Stomach smooth muscle (tissue), 2 donors: ENCODE measurements around the gene CCNK.

Experiments
- H3K27ac ChIP-seq: one replicate; pipeline ENCODE4 v1.7.0; 2013; ENCODE audit warnings: mild to moderate bottlenecking, low read length, inconsistent platforms
- H3K27me3 ChIP-seq, 2 donors: one replicate each; pipeline ENCODE4 v1.7.0; 2013; ENCODE audit warnings: low read length in 2 of 2; ENCODE audit not compliant: insufficient read depth in 2 of 2, control insufficient read depth in 1 of 2
- H3K36me3 ChIP-seq, 2 donors: one replicate each; pipeline ENCODE4 v1.7.0; 2013; ENCODE audit warnings: low read length in 2 of 2; ENCODE audit not compliant: control insufficient read depth in 2 of 2, insufficient read depth in 2 of 2
- H3K4me1 ChIP-seq: one replicate; pipeline ENCODE4 v1.7.0; 2013; ENCODE audit warnings: low read length; ENCODE audit not compliant: control insufficient read depth, insufficient read depth
- H3K4me3 ChIP-seq, 2 donors: one replicate each; pipeline ENCODE4 v1.7.0; 2013; ENCODE audit warnings: low read length in 2 of 2
- H3K9ac ChIP-seq, 2 donors: one replicate each; pipeline ENCODE4 v1.7.0; 2013; ENCODE audit warnings: low read length in 2 of 2, mild to moderate bottlenecking in 1 of 2
- H3K9me3 ChIP-seq, 2 donors: one replicate each; pipeline ENCODE4 v1.7.0; 2013; ENCODE audit warnings: low read length in 2 of 2; ENCODE audit not compliant: control insufficient read depth in 2 of 2
- donor health status: healthy.
- donor health status: Pancreatic carcinoma.

The CCNK gene

DNA sequence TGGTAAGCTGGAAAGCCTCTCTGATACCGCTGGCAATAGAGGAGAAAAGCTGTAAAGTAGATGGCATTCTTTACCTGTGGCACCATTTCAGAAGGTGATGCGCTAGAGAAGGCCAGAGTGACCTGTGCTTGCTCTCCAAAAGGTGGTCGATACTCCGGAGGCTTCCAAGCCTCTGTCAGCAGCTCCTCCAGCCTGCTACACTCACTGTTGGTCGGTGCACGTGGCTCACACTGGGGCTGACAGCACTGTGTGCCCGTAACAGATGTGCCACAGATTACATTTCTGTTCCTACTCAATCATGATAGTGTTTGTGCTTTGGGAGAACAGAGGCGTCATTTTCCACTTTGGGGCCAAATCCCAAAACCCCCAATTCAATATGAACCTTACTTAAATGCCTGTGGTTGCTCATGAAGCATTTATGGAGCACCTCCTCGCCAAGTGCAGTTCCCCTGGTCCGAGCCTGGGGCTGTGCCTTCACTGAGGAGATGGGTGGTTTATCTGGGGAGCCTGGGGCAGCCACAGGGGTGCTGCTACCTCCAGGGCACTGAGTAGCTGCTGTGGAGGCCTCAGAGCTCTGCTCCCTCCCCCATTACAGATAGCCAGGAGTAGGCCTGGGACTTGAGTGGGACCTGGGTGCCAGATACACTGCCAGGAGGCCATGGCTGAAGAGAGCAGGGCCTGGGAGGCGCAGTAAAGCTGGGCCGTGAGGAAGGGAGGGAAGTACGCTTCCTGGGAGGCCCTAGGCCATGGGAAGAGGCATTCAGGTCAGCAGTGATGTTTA is 26.8 kb downstream of the CCNK start:
- H3K9ac ChIP-seq: no peak overlapping the region
- peak overlapping the region; percentile 31 for H3K27ac ChIP-seq
- peaks cover 23% of the 10 kb centered on the region for H3K4me1 ChIP-seq
- H3K4me3 ChIP-seq: no peak overlapping the region
- peaks cover 53% of the 10 kb centered on the region in 2 donors for H3K36me3 ChIP-seq
- no peaks in the 10 kb centered on the region for H3K9me3 ChIP-seq
- no peaks in the 10 kb centered on the region for H3K27me3 ChIP-seq

DNA sequence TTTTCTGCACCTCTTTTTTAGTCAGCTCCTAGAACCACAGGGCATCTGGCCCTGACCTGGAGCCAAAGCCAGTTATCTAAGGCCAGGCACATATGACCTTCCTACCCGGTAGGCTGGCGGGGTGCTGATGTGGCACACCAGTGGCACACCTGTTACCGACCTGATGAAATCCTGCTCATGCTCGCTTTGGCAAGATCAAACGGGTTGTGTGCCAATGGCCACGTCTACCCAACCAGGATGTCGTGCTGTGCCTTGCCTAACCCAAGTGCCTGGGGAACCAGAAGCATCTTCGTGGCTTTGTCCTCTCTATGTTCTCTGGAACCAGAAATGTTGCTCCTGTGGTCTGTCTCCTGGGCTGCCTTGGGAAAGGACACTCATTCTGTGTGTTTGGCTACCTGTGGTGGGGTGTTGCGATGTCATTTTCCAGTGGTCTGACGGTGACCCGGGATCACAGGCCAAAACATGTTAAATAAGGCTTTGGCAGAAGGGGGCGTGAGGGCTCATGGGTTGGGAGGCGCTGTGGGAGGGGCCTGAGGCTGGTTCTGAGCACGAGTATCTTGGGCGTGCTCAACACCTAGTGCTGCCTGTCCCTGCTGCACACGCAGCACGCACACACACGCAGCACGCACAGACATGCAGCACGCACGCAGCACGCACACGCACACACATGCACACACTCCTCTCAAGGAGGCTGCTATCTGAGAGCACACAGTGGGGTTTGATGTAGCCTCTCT is 27.9 kb downstream of the CCNK start:
- Histone ChIP-seq H3K27ac (peak overlapping the region; percentile 31), H3K9ac (no peak overlapping the region), H3K9me3 (no peaks in the 10 kb centered on the region), H3K4me1 (peaks cover 26% of the 10 kb centered on the region), H3K36me3 (peaks cover 52 to 57% of the 10 kb centered on the region in 2 donors), H3K4me3 (no peak overlapping the region), H3K27me3 (no peaks in the 10 kb centered on the region)

DNA sequence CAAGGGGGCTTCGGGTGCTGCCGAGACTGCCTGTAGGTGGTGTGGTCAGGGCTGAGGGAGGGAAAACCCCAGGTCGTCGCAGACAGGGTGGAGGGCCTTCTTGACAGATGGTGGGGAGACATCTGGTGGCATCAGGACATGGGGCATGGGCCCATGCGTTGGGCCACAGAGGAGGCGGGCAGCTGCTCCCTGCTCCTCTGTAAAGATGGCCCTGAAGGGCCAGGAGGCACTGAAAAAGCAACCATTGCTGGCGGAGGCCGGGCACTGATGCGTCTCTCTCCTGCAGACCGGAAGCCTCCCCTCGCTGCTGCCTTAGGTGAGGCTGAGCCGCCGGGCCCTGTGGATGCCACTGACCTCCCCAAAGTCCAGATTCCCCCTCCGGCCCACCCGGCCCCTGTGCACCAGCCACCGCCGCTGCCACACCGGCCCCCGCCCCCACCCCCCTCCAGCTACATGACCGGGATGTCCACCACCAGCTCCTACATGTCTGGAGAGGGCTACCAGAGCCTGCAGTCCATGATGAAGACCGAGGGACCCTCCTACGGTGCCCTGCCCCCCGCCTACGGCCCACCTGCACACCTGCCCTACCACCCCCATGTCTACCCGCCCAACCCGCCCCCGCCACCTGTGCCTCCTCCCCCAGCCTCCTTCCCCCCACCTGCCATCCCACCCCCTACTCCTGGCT is 28.8 kb downstream of the CCNK start:
- Histone ChIP-seq H3K4me1 (peaks cover 26% of the 10 kb centered on the region), H3K27me3 (no peaks in the 10 kb centered on the region), H3K9ac (no peak overlapping the region), H3K4me3 (no peak overlapping the region), H3K9me3 (no peaks in the 10 kb centered on the region), H3K36me3 (peaks cover 48 to 57% of the 10 kb centered on the region in 2 donors), H3K27ac (no peak overlapping the region)

DNA sequence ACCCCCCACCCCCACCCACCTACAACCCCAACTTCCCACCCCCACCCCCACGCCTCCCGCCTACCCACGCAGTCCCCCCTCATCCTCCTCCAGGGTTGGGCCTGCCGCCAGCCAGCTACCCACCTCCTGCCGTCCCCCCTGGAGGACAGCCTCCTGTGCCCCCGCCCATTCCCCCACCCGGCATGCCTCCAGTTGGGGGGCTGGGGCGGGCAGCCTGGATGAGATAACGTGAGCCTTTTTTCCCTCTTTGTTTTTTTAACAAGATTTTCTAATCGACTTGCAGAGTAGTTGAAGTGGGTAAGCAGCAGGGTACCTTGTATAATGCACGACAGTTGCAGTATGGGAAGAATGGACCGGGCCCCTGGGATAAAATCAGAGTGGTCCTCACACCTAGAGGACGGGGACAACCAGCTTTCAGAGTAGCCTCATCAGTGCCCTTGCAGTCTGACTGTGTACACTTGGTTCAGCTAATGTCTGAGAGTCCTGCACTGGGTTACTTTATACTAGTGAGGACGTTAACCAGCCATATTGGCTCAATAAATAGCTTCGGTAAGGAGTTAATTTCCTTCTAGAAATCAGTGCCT is 29.4 kb downstream of the CCNK start:
- Histone ChIP-seq H3K4me1 (peaks cover 26% of the 10 kb centered on the region), H3K36me3 (peaks cover 46 to 51% of the 10 kb centered on the region in 2 donors), H3K9ac (no peak overlapping the region), H3K4me3 (no peak overlapping the region), H3K27ac (peak overlapping the region; percentile 60), H3K9me3 (no peaks in the 10 kb centered on the region), H3K27me3 (no peaks in the 10 kb centered on the region)

DNA sequence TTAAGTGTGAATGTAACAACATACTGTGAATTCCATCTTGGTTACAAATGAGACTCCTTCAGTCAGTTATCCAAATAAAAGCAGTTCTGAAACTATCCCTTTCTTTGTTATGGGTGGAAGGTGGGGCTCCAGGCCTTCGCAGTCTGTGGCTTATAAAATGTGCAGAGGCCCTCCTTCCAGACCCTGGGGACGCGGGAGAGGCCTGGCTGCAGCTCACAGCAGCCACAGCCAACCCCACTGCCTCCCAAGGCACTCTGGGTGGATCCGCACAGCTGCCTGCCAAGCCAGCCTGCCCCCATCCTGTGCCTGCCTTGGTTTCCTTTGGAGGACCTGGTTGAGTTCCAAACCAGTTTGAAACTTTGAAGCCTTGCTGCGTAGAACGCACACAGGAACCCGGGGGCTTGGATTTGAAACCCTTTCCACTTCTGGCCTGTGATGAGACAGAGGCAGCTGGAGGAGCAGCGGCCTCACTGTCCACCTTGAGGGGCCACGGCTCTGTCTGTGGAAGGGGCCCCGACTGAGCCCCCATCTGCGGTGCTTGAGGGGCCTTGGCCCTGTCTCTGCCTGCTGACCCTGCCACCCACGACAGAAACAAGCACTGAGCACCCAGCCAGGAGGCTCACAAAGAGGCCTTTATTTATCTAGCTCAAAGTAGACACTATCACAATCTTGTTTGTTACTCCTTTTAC is 30.4 kb downstream of the CCNK start:
- peaks cover 26% of the 10 kb centered on the region for H3K4me1 ChIP-seq
- peak overlapping the region in 1 of 2 donors; percentile 35 for H3K4me3 ChIP-seq
- H3K36me3 ChIP-seq: peaks cover 37 to 42% of the 10 kb centered on the region in 2 donors
- no peaks in the 10 kb centered on the region for H3K27me3 ChIP-seq
- peak overlapping the region in 1 of 2 donors; percentile 42 for H3K9ac ChIP-seq
- peak overlapping the region; percentile 84 for H3K27ac ChIP-seq
- no peaks in the 10 kb centered on the region for H3K9me3 ChIP-seq

DNA sequence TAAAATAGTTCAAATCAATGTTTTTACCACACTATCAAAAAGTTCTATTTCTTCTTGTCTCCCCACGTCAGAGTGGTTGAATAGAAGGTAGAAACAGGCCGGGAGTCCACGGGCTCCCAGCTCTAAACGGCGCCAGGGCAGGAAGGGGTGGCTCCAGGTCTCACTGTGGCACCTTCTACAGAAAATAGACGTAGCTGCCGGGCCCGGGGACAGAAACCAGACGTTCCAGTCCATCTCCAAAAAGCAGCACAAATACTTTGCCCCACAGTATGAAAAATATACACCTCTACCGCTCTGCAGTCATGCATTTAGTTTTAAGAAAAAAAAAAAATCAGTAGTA is 30.9 kb downstream of the CCNK start:
- no peak overlapping the region for H3K4me3 ChIP-seq
- peaks cover 26% of the 10 kb centered on the region for H3K4me1 ChIP-seq
- peaks cover 32 to 38% of the 10 kb centered on the region in 2 donors for H3K36me3 ChIP-seq
- H3K9me3 ChIP-seq: no peaks in the 10 kb centered on the region
- no peaks in the 10 kb centered on the region for H3K27me3 ChIP-seq
- H3K27ac ChIP-seq: peak overlapping the region; percentile 84
- H3K9ac ChIP-seq: no peak overlapping the region

DNA sequence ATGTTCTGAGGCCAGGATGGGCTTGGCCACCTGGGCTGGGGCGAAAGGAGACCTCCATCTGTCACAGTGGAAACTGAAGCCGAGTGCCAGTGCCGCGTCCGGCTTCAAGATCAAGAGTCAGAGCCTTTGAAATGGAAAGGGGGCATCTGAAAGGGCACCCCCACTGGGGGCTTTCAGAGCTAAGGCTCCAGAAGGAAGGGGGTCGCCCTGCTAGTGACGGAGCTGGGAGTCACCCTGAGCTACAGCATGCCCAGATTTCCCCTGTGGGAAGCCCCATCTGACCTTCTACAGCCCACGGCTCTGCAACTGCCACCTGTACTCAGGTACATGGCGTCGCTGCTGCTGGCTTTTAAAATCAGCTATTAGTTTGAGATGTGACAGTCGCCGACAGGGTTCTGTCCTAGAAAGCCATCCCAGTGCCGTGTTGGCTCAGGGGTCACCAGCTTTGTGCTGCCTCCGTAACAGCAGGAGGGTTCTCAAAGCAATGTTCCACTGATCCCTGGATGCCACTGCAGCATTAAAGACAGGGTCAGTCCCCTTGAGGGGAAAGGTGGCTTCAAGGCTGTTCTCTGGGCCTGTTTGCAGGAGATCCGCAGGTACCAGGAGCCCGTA is 31.5 kb downstream of the CCNK start:
- H3K36me3 ChIP-seq: peaks cover 26 to 33% of the 10 kb centered on the region in 2 donors
- H3K9me3 ChIP-seq: no peaks in the 10 kb centered on the region
- no peaks in the 10 kb centered on the region for H3K27me3 ChIP-seq
- H3K4me1 ChIP-seq: peaks cover 26% of the 10 kb centered on the region
- peak overlapping the region; percentile 84 for H3K27ac ChIP-seq
- no peak overlapping the region for H3K9ac ChIP-seq
- no peak overlapping the region for H3K4me3 ChIP-seq

DNA sequence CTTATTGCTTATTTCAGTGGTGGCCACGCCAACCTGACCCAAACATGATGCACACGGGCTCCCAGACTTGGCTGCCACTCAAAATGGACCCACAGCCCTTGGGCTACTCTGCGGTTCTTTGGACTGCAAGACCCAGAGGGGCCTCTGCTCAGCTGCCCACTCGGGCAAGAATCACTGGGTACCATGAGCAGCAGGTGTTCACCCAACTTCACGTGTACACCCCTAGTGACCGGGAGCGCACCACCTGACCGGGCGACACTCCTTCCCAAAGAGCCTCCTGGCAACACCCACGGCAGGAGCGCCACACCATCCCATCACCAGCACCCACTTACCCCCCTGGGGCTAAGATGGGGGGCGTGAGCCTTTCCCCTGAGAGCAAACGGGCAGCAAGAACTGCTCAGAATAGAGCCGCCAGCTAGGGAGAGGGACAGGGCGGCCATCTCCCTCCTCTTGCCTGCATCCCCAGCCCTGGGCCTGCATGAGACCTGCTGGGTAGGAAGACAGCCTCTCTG is 32.0 kb downstream of the CCNK start:
- peaks cover 22 to 27% of the 10 kb centered on the region in 2 donors for H3K36me3 ChIP-seq
- H3K9ac ChIP-seq: no peak overlapping the region
- H3K27ac ChIP-seq: peak overlapping the region; percentile 84
- H3K4me3 ChIP-seq: no peak overlapping the region
- H3K4me1 ChIP-seq: peaks cover 29% of the 10 kb centered on the region
- H3K9me3 ChIP-seq: no peaks in the 10 kb centered on the region
- H3K27me3 ChIP-seq: no peaks in the 10 kb centered on the region

DNA sequence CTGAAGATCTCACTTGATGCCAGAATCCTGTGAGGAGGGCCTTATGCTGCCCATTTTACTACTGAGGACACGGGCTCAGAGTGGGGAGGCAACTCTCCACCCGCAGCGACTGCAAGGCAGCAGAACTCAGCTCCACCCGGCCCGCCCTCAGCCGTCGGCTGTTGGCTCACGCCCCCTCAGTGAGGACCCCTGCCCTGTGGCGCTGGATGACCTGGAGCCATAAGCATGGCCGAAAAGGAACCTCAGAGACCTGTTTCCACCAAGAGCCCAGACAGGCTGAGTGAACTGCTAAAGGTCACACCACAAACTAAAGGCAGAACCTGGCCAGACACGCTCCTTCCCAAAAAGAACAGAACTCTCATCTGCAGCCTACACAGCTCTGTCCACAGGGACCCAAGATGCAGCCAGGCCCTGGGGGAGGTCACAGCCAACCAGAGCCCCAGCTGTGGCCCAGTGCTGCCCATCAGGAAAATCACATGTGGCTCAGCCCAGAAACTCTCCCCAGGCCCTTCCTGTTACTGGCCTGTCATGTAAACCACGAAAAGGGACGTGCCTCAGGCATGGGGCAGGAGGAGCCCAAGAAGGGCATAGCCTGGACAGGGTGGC is 32.8 kb downstream of the CCNK start:
- Histone ChIP-seq H3K4me1 (peaks cover 35% of the 10 kb centered on the region), H3K9me3 (no peaks in the 10 kb centered on the region), H3K27ac (no peak overlapping the region), H3K27me3 (no peaks in the 10 kb centered on the region), H3K36me3 (peaks cover 16 to 19% of the 10 kb centered on the region in 2 donors), H3K4me3 (no peak overlapping the region), H3K9ac (no peak overlapping the region)
